ENCODE measurements around the gene A4GNT.
"Not testable (repeated sequence)": the region's sequence is repeated elsewhere in the genome, so short reads cannot be mapped to it uniquely, and the experiment has no call there.

The A4GNT gene

DNA sequence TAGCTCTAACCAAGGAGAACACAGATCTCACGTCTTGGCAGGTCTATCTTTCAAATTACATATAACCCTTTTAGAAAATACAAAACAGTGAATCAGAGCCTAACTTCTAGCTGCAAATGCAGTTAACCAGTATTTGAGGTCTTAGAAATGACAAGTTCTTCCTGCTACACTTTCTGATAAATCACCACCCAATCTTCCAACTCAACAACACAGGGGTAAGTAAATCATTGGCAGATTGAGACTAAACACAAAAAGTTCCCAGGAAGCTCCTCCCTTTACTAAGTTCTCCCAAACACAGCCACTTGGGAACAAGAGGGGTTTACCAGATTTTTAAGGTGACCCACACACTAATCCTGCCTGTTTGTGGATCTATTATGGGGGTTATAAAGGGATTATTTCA, at the start of gene A4GNT:
TSS of gene A4GNT (minus strand) at position 152 of the 400 bp plus-strand sequence. CDS start 1,134 bp downstream, outside the sequence.
- DNase-seq (ENCODE audit: low read depth, low spot score): no peak

DNA sequence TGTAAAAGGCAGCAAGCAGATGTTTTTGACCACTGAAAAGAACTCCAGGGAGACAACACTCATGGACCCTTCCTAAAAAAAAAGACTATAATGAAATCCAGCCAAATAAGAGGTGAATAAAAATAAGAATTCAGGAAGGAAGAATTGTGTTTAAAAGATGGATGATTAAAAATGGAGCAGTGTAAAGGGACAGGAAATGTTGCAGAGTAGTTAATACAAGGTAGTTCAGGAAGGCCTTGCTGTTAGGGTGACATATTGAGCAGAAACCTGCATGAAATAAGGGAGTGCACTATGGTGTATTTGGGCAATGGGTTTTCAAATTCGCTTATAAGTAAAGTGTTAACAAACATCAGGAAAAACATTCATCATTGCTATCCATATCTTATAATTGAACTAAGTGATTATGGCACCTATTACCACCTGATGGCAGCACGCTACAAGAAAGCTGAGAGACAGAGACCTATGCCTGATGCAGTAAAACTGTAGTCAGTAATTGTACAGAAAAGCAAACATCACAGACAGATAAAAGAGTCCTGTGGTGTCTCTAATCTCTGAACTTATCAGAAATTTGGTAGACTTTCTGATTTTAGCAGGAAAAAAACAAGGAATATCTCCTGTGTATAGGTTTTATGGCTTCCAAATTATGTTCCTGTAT, 48.3 kb upstream of the A4GNT start:
- DNase-seq (ENCODE audit: low read depth, low spot score): no peak

DNA sequence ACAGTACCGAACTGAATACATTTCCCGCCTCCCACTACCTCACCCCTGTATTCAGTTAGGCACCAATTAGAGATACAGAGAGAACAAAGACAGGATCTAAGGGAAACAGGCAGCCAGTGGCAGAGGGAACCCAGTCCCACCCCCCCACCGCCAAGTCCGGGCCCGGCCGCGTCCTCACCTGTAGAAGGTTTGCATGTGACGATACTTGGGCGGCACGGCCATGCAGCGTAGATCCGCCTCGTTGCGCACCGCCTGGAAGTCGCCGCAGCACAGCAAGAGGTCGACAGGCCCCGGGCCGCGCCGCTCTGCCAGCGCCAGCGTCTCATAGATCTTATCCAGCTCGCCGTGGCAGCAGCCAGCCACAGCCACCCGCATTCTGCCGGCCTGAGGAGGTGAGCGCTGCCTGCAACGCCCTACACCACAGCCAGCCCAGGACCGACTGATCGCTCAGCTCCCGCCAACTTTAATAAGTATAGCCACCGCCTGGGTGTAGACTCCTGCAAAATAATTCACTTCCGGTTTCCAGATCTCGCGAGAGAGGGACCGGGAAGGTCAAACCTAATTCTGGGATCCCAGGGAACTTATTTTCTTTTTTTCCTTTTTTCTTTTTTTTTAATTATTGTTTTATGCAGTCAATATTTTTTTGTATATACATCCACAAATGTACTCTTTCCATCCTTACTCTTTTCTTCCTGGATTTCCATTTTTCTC, 42.4 kb upstream of the A4GNT start, which contains the start of gene DBR1:
TSS of gene DBR1 (minus strand) at position 501 of the 711 bp plus-strand sequence. CDS start at position 375, 126 bp downstream.
- peak; percentile 60 for DNase-seq (ENCODE audit: low read depth, low spot score)

DNA sequence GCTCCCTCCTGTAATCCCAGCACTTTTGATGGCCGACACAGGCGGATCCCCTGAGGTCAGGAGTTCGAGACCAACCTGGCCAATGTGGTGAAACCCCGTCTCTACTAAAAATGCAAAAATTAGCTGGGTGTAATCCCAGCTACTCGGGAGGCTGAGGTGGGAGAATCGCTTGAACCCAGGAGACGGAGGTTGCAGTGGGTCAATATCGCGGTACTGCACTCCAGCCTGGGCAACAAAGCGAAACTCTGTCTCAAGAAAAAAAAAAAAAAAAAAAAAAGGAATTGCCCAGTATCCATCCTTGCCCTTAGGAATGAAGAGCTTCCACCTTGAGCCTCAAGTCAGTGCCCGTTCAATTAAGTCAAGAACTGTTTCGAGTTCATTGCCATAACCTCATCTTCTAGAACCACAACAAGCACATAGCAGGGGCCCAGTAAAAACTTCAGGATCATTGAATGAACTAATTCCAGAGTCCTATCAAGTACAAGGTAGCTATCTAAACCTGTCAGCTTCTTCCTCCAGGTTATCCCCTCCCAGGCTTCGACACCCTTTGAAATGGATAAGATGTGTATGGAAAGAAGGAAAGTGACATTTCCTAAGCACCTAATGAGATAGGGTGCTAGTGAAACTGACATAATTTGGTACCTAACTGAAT, 41.7 kb upstream of the A4GNT start:
- no peak for DNase-seq (ENCODE audit: low read depth, low spot score)

DNA sequence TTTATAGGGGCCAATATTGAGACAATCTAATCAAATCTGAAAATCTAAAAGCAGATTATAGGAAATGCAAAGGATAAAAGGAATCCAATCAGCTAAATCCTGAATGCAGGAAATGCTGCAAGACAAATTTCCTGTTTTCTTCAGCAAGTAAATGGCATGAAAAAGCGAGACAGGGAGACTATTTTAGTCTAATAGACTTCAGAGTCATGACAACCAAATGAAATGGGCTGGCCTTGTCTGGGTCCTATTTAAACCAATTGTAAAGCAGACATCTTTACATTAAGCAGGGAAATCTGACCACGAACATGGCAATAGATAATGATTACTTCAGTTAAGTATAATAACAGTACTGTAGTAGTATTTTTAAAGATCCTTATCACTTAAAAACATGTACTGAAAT, 40.4 kb upstream of the A4GNT start:
- DNase-seq (ENCODE audit: low read depth, low spot score): no peak

DNA sequence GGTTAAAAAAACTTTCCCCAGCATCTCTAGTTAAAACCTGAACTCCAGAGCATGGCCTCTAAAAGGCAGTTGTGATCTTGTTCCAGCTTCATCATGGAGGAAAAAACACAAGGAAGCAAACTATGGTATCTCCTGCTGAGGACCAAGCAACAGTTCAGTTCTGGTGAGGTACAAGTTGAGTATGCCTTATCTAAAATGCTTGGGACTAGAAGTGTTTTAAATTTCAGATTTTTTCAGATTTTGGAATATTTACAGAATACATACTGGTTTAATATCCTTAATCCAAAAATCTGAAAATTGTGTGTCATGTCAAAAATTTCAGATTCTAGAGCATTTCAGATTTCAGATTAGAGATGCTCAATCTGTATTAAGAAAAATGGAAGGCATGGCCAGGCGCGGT, 32.9 kb upstream of the A4GNT start:
- DNase-seq (ENCODE audit: low read depth, low spot score): no peak

DNA sequence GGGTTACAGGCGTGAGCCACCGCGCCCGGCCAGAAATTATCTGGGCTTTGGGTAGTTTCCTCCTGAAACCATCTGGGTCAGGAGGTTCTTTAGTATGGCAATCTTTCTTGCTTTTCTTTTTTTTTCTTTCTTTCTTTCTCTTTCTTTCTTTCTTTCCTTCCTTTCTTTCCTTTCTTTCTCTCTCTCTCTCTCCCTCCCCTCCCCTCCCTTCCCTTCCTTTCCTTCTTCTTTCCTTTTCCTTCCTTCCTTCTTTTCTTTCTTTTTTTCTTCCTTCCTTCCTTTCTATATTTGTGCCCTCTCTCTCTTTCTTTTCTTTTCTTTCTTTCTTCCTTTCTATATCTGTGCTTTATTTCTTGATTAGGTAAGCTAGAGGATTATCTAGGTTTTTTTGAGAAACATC, 25.6 kb upstream of the A4GNT start:
- no peak for DNase-seq (ENCODE audit: low read depth, low spot score)

DNA sequence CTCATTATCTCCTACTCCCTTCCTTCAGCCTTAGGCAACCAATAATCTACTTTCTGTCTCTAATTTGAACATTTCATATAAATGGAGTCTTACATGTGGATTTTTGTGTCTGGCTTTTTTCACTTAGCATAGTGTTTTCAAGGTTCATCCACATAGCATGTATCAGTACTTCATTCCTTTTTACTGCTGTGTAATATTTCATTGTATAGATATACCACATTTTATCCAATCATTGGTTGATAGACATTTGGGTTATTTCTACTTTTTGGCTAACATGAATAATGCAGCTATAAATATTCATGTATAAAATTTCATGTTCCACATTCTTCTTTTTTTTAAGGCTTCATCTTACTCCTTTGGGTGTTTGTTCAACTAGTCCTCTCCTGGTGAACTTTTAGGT, 22.3 kb upstream of the A4GNT start:
- DNase-seq (ENCODE audit: low read depth, low spot score): no peak

DNA sequence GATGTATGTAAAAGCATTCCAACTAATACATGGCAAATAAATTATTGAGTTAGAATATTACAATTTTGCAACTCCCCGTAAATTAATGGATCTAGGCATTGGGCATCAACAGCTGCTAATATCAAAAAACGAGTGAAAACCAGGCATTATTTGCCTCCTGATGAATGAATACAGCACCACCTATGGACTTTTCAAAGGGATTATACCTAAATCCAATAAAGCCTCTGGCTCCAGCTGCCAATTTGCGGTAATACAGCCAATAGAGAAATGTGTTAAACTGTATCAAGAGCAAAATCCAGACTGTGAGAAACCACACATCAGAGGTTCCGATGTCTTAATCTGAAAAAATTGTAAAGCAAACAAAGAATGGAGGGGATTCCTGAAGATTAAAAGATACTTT, 16.3 kb upstream of the A4GNT start:
- DNase-seq (ENCODE audit: low read depth, low spot score): no peak

DNA sequence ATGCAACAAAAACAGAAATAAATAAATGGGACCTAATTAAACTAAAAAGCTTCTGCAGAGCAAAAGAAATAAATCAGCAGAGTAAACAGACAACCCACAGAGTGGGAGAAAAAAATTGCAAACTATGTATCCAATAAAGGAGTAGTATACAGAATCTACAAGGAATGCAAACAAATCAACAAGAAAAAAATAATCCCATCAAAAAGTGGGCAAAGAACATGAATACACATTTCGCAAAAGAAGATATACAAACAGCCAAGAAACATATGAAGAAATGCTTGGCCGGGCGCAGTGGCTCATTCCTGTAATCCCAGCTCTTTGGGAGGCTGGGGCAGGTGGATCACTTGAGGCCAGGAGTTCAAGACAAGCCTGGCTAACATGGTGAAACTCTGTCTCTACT, 10.0 kb upstream of the A4GNT start:
- DNase-seq (ENCODE audit: low read depth, low spot score): not testable (repeated sequence)

DNA sequence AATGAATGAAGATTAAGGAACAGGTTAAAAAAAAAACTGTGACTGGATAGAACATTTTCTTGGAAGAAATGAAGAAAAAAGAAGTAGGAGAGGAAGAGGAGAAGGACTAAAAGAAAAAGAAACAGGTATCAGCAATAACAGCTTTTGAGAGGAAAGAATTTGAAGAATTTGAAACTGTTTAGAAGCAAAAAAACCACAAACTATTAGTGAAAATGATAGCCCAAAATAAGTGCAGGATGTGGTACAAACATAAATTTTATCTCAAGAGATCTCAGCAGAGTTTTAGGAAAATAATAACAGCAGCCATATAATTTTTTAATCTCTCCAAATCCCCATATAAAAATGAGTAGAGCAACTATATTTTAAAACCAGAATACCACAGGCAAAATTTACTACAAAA, 8.8 kb upstream of the A4GNT start:
- DNase-seq (ENCODE audit: low read depth, low spot score): no peak

DNA sequence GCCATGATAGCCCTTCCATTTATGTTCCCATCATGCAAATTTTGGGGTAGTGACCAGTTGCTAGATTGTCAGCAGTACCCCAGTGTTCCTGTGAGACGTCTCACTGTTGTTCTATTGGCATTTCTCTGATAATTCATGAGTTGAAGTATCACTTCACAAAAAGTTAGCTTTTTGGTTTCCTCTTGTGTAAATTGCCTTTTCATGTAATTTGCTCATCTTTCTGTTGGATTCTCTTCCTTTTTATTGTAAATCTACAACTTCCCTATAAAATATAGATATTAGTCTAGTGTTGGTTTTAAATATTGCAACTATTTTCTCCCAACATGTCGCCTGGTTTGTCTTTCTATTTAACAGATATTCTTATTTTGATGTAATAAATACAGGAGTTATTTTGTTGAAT, 7.5 kb upstream of the A4GNT start:
- no peak for DNase-seq (ENCODE audit: low read depth, low spot score)

DNA sequence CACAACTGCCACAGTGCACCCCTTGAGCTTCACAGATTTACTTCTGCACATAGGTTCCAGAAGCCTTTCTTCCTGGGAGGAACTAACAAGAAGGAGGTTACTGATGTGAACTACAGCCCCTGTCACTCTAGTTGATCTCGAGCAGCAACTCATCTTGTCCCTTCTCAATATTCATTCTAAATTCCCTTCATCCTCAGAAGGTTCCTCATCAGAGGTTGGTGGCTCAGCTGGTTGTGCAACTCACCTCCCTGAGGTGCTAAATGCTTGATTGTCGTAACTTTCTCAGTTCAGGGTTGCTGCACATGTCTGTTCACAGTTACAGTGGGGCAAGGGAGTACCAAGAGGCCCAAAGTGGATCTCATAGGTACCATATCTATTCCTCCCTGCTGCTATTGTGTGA, 5.7 kb upstream of the A4GNT start:
- DNase-seq (ENCODE audit: low read depth, low spot score): no peak

DNA sequence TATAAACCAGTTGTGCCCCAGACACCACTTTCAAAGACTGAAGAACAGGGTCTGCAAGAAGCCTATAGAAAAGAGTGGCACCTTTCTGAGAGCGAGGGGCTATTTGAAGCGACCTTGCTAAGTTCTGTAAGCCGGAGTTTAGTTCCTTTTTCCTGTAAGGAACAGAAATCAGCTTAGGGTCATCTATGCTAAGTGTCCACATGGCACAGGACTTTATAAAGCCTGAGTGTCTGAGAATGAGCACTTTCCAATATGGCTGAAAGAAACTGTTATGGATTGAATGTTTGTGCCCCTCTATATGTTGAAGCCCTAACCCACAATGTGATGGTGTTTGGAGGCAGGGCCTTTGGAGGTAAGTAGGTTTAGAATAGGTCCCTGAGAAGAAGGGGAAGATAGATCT, 4.0 kb upstream of the A4GNT start:
- DNase-seq (ENCODE audit: low read depth, low spot score): no peak

DNA sequence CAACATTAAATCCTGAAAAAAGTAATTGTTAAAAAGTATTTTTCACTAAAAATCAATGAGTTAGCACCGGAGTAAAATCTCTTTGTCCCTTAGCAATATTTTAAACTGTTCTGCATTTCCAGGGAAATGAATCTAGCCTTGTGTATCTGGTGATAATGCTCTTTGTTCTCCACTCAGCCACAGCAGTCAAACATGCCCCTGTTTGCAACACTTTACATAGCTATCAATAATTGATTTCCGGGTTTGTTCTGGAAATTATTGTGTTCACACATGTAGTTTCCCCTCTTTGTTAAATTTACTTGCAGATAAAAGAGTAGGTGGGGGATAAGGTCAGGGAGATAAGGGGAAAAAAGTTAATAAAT, 3.6 kb upstream of the A4GNT start:
- no peak for DNase-seq (ENCODE audit: low read depth, low spot score)

DNA sequence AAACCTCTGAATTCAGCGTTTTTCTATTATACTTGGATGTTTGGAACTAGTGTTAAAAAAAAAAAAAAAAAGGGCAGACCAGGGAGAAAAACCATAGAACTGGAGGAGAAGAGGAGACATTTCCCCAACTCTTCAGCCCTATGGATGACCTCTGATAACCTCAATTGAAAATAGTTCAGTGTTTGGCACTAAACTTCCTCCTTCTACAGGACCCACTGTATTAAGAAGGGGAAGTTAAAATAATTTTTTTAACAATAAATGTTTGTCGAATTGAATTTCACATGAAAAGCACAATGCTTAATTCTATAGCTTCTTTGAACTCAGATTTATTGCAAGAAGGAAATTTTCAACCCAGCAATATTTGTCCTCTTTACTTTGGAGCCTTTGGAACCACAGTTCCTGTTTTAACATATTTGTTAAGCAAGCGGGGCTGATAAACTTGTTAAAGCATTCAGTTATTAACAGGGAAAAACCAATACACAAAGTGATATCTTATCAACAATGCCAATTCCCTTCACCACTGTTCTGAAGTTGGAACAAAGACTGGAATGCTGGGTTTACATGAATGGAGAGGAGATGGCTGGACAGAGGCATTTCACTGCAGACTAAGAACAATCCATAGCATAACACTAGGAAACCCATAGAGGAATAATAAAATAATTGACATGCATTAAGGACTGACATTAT, 3.1 kb upstream of the A4GNT start:
- no peak for DNase-seq (ENCODE audit: low read depth, low spot score)

DNA sequence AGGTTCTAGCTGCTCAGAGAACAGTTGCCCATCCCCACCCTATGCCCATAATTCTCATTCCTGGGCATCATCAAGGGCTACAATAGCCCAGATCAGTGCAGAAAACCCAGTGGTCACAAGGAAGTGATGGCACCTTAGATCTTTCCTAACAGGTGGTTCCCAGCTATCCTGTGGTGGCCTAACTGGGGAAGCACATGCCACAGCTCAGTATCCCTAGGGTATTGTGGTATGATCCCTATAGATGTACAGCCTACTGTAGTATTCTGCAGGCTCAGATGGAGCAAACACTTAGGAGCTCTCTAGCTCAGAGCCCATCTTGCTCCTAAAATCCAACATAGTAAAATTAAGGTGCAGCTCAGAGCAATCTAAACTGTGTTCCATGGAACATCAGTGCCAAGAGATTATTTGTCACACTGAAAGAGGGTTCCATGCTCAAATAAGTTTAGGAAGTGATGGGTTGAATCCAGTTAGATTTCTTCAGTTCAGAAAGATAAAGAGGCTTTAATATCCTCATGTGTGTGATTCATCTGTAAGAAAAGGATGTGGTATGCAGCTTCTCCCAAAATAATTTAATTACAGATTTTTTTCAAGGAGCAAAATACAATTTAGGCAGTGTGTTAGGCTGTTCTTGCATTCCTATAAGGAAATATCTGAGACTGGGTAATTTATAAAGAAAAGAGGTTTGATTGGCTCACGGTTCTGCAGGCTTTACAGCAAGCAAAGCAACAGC, 4.4 kb downstream of the A4GNT start:
- DNase-seq (ENCODE audit: low read depth, low spot score): no peak

DNA sequence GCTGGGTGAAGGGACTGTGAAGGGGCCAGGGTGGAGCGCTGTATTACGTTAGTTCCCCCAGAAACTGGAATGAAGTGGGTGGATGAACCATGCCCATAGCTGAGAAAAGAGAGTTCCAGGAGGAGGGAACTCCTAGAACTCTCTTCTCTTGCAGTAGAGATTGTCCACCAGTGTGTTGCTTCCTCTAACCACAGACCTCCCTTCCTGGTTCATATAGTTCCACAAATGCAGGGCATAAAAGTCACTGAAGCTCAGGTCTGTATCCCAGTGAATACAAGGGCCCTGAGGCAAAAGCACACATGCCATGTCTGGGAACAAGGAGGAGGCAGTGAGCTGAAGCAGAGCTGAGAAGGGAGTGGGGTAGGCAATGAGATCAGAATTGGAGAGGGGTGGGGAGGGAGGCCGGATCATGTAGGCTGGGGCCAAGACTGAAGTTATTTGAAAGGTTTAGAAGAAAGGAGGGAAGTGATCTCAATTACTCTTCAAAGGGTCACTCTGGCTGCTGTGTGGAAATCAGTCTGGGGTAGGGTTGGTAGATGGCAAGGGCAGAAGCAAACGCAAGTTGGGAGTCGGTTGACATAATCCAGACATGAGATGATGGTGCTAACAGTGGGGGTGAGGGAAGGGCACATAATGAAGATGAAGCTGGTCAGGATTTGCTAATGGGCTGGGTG, 6.5 kb downstream of the A4GNT start:
- no peak for DNase-seq (ENCODE audit: low read depth, low spot score)

DNA sequence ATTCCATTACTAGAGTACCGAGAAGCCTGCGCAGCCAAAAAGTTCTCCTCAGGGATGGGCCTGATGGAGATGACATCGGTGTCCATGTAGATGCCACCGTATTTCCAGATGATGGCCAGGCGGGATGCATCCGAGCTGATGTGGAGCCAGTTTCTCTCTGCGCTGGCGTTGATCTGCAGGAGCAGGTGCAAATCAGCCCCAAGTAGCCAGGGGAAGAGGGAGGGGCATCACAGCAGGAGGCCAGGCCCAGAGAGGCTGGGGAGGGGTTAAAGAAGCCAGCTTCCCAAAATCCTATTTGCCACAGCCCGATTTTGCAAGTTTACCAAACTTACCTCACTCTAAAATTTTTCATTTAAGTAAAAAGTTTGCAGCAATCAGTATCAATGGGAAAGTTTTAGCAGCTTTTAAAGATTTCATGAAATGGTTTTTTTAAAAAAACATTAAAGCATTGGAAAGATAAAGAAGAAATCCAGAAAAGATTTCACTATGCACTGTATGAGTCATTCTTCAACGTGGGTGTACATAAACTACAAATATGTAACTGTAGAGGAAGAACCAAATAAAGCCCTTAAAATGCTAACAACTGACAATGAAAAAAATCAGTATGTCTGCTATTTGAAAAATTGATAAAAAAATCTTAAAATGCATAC, 7.4 kb downstream of the A4GNT start:
- DNase-seq (ENCODE audit: low read depth, low spot score): no peak

DNA sequence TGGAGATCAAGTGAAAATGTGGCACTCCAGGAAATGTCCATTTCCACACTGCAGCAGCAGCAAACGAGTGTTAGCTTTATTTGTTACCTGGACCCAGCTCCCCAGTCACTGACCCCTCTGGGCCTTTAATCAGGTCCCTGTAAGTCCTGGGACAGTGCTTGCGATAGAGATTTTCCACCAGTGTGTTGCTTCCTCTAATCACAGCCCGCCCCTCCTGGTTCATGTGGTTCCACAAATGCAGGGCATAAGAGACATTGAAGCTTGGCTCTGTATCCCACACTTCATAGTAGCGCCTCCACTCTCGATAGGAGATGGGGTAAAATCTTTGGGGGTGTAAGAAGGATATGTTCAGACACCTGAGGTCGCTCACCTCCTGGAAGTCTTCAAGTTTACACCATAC, 8.0 kb downstream of the A4GNT start:
- no peak for DNase-seq (ENCODE audit: low read depth, low spot score)

DNA sequence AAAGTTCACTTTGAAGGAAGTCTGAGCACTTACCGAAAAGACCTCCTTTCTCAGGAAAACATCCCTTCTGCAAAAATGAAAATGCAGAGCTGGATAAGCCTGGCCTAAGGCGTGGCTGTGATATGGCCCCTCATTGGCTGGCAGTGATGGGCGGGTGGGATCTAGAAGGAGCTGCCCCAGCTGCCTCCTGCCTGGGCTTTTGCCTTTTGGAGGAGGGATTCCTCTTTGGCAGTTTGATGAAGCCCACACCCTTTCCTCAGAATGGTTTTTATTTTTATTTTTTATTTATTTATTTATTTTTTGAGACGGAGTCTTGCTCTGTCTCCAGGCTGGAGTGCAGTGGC, 12.8 kb downstream of the A4GNT start:
- no peak for DNase-seq (ENCODE audit: low read depth, low spot score)

Measured in iPS DF 19.7 (cell line).